Mesothelial cell of epicardium (in vitro differentiated cells): Measurements from ENCODE around the gene TFB1M. TPM values are rescaled to one million over a fixed set of nuclear protein-coding genes. Genes with fewer than 3 reads are reported as not detected.

Experiments used
- DNase-seq, 2 experiments: peaks; one replicate each; pipeline ENCODE4 v3.0.0; 2021; ENCODE audit warnings: low spot score in 2 of 2; ENCODE audit not compliant: unreplicated experiment in 2 of 2
- H3K27ac Mint-ChIP-seq: 2 replicates; pipeline ENCODE4 v1.8.0; 2021; ENCODE audit warnings: mixed read lengths
- H3K27me3 Mint-ChIP-seq: 2 replicates; pipeline ENCODE4 v1.8.0; 2021; ENCODE audit warnings: low read depth, mixed read lengths
- H3K36me3 Mint-ChIP-seq: 2 replicates; pipeline ENCODE4 v1.8.0; 2021; ENCODE audit warnings: mixed read lengths
- H3K4me1 Mint-ChIP-seq: 2 replicates; pipeline ENCODE4 v1.8.0; 2021; ENCODE audit warnings: mixed read lengths
- H3K4me3 Mint-ChIP-seq: 2 replicates; pipeline ENCODE4 v1.8.0; 2021; ENCODE audit warnings: mild to moderate bottlenecking, moderate library complexity, mixed read lengths
- H3K9me3 Mint-ChIP-seq: 2 replicates; pipeline ENCODE4 v1.8.0; 2021; ENCODE audit warnings: mixed read lengths
- CTCF ChIP-seq: fragments of 200-600 bp; sonication (generic); IDR thresholded peaks from one replicate; pipeline ENCODE4 v1.5.0; 2021; ENCODE audit warnings: antibody characterized with exemption; ENCODE audit not compliant: unreplicated experiment
- total RNA-seq: library from RNA; stranded (reverse); gene quantifications from 3 replicates; pipeline ENCODE4 v1.2.1, GENCODE V29; 2021

The TFB1M gene
- total RNA-seq, 1 donor from 2014 or later, result 27.9 TPM

- H3K4me3 Mint-ChIP-seq, result no peak overlapping the region
- no peak for TF ChIP-seq CTCF
These were observed 19.1 kb upstream of the TFB1M start for GRCh38 chr6:155333414-155333813.

GRCh38 chr6:155330922-155331321, 16.6 kb upstream of the TFB1M start:
- Mint-ChIP-seq H3K27ac (no peak overlapping the region), H3K27me3 (no peaks in the 10 kb centered on the region), H3K9me3 (peaks cover 9% of the 10 kb centered on the region), H3K4me1 (peaks cover 3% of the 10 kb centered on the region), H3K36me3 (no peaks in the 10 kb centered on the region), H3K4me3 (no peak overlapping the region)
- no peak for TF ChIP-seq CTCF
- no peak for DNase-seq

More at GRCh38 chr6:155333414-155333813, 19.1 kb upstream of the TFB1M start:
- H3K27ac Mint-ChIP-seq, result no peak overlapping the region
- no peaks in the 10 kb centered on the region for H3K27me3 Mint-ChIP-seq
- H3K36me3 Mint-ChIP-seq, result no peaks in the 10 kb centered on the region
- H3K4me1 Mint-ChIP-seq, result no peaks in the 10 kb centered on the region
- peaks cover 24% of the 10 kb centered on the region for H3K9me3 Mint-ChIP-seq
- no peak for DNase-seq

GRCh38 chr6:155330133-155330734, 15.9 kb upstream of the TFB1M start:
- Mint-ChIP-seq H3K27me3 (no peaks in the 10 kb centered on the region), H3K36me3 (no peaks in the 10 kb centered on the region), H3K27ac (no peak overlapping the region), H3K9me3 (peaks cover 2% of the 10 kb centered on the region), H3K4me3 (no peak overlapping the region), H3K4me1 (peaks cover 3% of the 10 kb centered on the region)
- DNase-seq, result no peak
- TF ChIP-seq CTCF, result no peak

GRCh38 chr6:155329460-155330132, 15.3 kb upstream of the TFB1M start:
- Mint-ChIP-seq H3K9me3 (no peaks in the 10 kb centered on the region), H3K27ac (no peak overlapping the region), H3K36me3 (no peaks in the 10 kb centered on the region), H3K4me3 (no peak overlapping the region), H3K27me3 (no peaks in the 10 kb centered on the region), H3K4me1 (peaks cover 3% of the 10 kb centered on the region)
- no peak for DNase-seq
- TF ChIP-seq CTCF, result no peak

GRCh38 chr6:155328539-155329459, 14.5 kb upstream of the TFB1M start:
- H3K27ac Mint-ChIP-seq, result no peak overlapping the region

More at GRCh38 chr6:155328539-155329459, 14.5 kb upstream of the TFB1M start:
- Mint-ChIP-seq H3K4me1 (peaks cover 3% of the 10 kb centered on the region), H3K9me3 (no peaks in the 10 kb centered on the region), H3K27me3 (no peaks in the 10 kb centered on the region), H3K4me3 (no peak overlapping the region), H3K36me3 (no peaks in the 10 kb centered on the region)
- no peak for DNase-seq
- TF ChIP-seq CTCF, result no peak
